Measurements from ENCODE around the gene ZNF219. TPM values are rescaled to one million over a fixed set of nuclear protein-coding genes. Genes with fewer than 3 reads are reported as not detected.

ZNF219 gene
- total RNA-seq, 1 donor from 2014 or later, result 31.9 TPM

DNA sequence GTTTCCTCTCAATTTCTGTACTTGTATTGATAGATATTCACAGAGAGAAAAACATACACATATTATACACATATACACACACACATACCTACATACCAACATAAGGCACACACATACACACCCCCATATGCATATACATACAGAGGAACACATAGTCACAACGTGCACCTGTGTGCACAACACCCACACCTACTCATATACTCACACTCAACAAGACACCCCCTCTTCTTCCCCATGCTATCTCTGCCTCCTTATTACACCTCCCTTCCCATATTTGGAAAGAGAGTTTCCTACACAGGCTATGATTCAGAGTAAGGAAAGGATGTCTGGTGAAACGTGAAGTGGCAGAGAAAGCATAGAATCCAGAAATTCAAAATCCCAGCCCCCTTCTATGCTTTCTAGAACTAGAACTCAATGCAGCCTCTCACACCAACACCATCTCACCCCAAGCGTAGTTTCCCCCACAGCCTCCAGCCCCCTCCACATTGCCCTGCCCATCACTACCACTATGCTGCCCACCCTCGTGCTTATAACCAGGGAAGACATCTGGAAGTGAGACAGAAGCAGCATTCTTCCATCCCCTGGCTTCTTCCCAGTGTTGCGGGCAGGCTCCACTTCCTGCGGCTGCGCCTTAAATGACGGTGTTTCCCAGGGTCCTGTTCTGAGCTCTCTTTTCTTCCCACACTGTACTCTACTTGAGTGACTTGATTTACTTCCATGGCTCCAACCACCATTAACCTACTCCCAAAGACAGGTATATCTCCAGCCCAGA is 38.4 kb downstream of the ZNF219 start:
- Mint-ChIP-seq H3K36me3 (ENCODE audit: low read depth, unreplicated experiment) (no peaks in the 10 kb centered on the region), H3K27ac (ENCODE audit: unreplicated experiment) (peak overlapping the region; percentile 80), H3K4me1 (ENCODE audit: low read depth, unreplicated experiment) (peaks cover 54% of the 10 kb centered on the region), H3K9me3 (ENCODE audit: unreplicated experiment) (no peaks in the 10 kb centered on the region), H3K4me3 (ENCODE audit: unreplicated experiment) (peak overlapping the region; percentile 47), H3K27me3 (ENCODE audit: low read depth, unreplicated experiment) (no peaks in the 10 kb centered on the region)
- no peaks in the 10 kb centered on the region for H3K36me3 ChIP-seq (ENCODE audit: insufficient read depth, low read length)
- H3K9ac ChIP-seq (ENCODE audit: low read length), result no peak overlapping the region
- H3K4me2 ChIP-seq (ENCODE audit: low read length), result peak overlapping the region; percentile 11
- no peak for FAIRE-seq
- TF ChIP-seq CTCF (IDR thresholded peaks at IDR 0.05; ENCODE audit: insufficient read depth, low read depth, low read length) (no peak), EZH2 (IDR thresholded peaks at IDR 0.05; ENCODE audit: insufficient read depth, low read length) (no peak)
- H3K9me3 ChIP-seq (ENCODE audit: insufficient read depth, low read depth, low read length), result no peaks in the 10 kb centered on the region
- no peaks in the 10 kb centered on the region for H3K79me2 ChIP-seq (ENCODE audit: insufficient read depth, low read length)
- peak overlapping the region; percentile 1 for H2AFZ ChIP-seq (ENCODE audit: low read depth, low read length)
- no peaks in the 10 kb centered on the region for H4K20me1 ChIP-seq (ENCODE audit: insufficient read depth, low read length)
- peaks cover 24% of the 10 kb centered on the region for H3K4me1 ChIP-seq (ENCODE audit: insufficient read depth, low read length)
- no peak overlapping the region for H3K27ac ChIP-seq (ENCODE audit: low read depth, low read length)
- H3K4me3 ChIP-seq (ENCODE audit: insufficient read depth, low read depth, low read length), result no peak overlapping the region
- peak; percentile 62 for DNase-seq (ENCODE audit: low read depth)
- H3K27me3 ChIP-seq (ENCODE audit: insufficient read depth, low read length), result no peaks in the 10 kb centered on the region

DNA sequence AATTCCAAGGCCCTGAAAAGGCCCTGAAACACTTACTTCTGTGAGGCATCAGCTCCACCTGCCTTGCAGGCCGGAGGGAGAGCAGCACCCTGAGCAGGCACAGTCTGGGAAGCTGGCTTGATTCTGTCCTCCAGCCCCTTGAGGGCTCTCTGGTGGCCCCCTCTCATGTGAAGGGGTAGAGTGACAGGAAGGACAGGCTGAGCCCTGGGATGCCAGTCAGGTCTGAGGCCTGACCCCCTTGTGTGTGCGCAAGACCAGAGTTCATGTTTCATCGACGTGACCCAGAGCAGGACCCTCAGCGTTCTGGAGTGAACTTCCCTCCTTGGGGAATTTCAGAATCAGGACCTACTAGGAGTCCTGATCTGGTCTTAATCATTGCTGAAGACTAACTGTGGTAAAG is 39.6 kb downstream of the ZNF219 start:
- no peaks in the 10 kb centered on the region for H4K20me1 ChIP-seq (ENCODE audit: insufficient read depth, low read length)
- DNase-seq (ENCODE audit: low read depth) (no peak), FAIRE-seq (no peak)
- H3K79me2 ChIP-seq (ENCODE audit: insufficient read depth, low read length), result no peaks in the 10 kb centered on the region
- H3K36me3 ChIP-seq (ENCODE audit: insufficient read depth, low read length), result no peaks in the 10 kb centered on the region
- peaks cover 23% of the 10 kb centered on the region for H3K4me1 ChIP-seq (ENCODE audit: insufficient read depth, low read length)
- H3K4me3 ChIP-seq (ENCODE audit: insufficient read depth, low read depth, low read length), result no peak overlapping the region
- H3K27ac Mint-ChIP-seq (ENCODE audit: unreplicated experiment), result peak overlapping the region; percentile 85
- no peak overlapping the region for H3K27ac ChIP-seq (ENCODE audit: low read depth, low read length)
- H3K4me1 Mint-ChIP-seq (ENCODE audit: low read depth, unreplicated experiment), result peaks cover 57% of the 10 kb centered on the region
- no peak for TF ChIP-seq EZH2 (IDR thresholded peaks at IDR 0.05; ENCODE audit: insufficient read depth, low read length)
- no peak for TF ChIP-seq CTCF (IDR thresholded peaks at IDR 0.05; ENCODE audit: insufficient read depth, low read depth, low read length)
- no peaks in the 10 kb centered on the region for H3K9me3 ChIP-seq (ENCODE audit: insufficient read depth, low read depth, low read length)
- H3K36me3 Mint-ChIP-seq (ENCODE audit: low read depth, unreplicated experiment), result no peaks in the 10 kb centered on the region
- H3K4me3 Mint-ChIP-seq (ENCODE audit: unreplicated experiment), result peak overlapping the region; percentile 31
- H2AFZ ChIP-seq (ENCODE audit: low read depth, low read length), result no peak overlapping the region
- H3K9ac ChIP-seq (ENCODE audit: low read length), result no peak overlapping the region
- no peaks in the 10 kb centered on the region for H3K9me3 Mint-ChIP-seq (ENCODE audit: unreplicated experiment)
- H3K27me3 ChIP-seq (ENCODE audit: insufficient read depth, low read length), result no peaks in the 10 kb centered on the region
- H3K27me3 Mint-ChIP-seq (ENCODE audit: low read depth, unreplicated experiment), result no peaks in the 10 kb centered on the region
- no peak overlapping the region for H3K4me2 ChIP-seq (ENCODE audit: low read length)
